ENCODE data around the gene TULP4. TPM values are rescaled to one million over a fixed set of nuclear protein-coding genes. Genes with fewer than 3 reads are reported as not detected.
"Not testable (repeated sequence)": the region's sequence is repeated elsewhere in the genome, so short reads cannot be mapped to it uniquely, and the experiment has no call there.

Gene TULP4
- total RNA-seq, 2 donors from 2014 or later: 20.5 to 27.4 TPM

DNA sequence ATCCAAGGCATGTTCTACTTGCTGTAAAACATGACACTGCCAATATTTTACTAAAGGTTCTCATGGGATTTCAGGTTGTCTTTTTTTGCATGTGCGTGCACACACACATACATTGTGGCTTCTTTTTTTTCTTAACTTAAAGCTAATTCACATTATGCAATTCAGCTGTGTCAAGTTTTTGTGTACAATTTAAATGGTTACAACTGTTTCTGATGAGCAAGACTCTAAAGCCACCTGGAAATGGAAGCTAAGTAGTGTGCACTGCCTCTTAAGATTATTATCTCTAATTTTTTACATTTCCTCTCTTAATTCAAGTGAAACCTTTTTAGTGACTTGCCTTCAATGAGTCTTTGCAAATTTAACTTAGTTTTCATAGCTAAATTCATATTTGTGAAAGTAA lies 75.3 kb downstream of the TULP4 start:
- no peak for ATAC-seq
- H3K36me3 Mint-ChIP-seq: peaks cover 4% of the 10 kb centered on the region in 2 donors
- peaks cover 0 to 4% of the 10 kb centered on the region in 2 donors for H3K9me3 Mint-ChIP-seq
- DNase-seq (ENCODE audit: low spot score in 2 of 2): no peak
- no peak overlapping the region for H3K27ac Mint-ChIP-seq

GRCh38 chr6:158388727-158389126 lies 76.5 kb downstream of the TULP4 start:
- Mint-ChIP-seq H3K9me3 (peaks cover 0 to 4% of the 10 kb centered on the region in 2 donors), H3K27ac (peak overlapping the region in 1 of 2 donors; percentile 14), H3K36me3 (peaks cover 4 to 11% of the 10 kb centered on the region in 2 donors)
- DNase-seq (ENCODE audit: low spot score in 2 of 2): peak in 1 of 2 donors; percentile 9
- peak; percentile 41 to 61 for ATAC-seq

- no peak for DNase-seq (ENCODE audit: low spot score in 2 of 2)
- no peak for ATAC-seq
- peaks cover 4 to 18% of the 10 kb centered on the region in 2 donors for H3K36me3 Mint-ChIP-seq
- peak overlapping the region in 1 of 2 donors; percentile 14 for H3K27ac Mint-ChIP-seq
- peaks cover 0 to 4% of the 10 kb centered on the region in 2 donors for H3K9me3 Mint-ChIP-seq
Observed at GRCh38 chr6:158389193-158389919, 77.1 kb downstream of the TULP4 start.

DNA sequence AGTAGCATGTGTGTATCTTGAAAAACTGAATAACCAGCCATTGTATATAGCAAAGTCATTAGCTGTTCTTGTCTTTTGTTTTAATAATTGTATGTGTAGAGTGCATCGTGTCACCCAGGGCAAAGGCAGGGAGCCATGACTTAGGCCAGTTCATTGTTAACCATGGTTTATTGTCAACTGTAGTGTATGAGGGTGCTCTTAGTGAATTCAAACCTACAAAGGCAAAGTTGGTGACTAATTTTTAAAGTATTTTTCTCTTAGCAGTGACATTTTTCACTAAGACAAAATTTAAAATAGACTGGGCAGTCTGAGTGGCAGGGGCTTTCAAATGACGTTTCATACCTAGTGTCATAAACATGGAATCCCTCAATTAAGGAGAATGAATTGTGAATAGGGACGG lies 79.0 kb downstream of the TULP4 start:
- Mint-ChIP-seq H3K9me3 (peaks cover 0 to 4% of the 10 kb centered on the region in 2 donors), H3K36me3 (peaks cover 4 to 20% of the 10 kb centered on the region in 2 donors), H3K27ac (no peak overlapping the region)
- no peak for DNase-seq (ENCODE audit: low spot score in 2 of 2)
- ATAC-seq: no peak

DNA sequence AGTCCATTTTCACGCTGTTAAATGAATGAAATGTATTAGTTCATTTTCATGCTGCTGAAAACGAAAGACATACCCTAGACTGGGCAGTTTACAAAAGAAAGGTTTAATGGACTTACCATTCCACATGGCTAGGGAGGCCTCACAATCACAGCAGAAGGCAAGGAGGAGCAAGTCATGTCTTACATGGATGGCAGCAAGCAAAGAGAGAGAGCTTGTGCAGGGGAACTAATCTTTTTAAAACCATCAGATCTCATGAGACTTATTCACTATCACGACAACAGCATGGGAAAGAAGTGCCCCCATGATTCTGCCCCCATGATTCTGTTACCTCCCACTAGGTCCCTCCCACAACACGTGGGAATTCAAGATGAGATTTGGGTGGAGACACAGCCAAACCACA lies 79.7 kb downstream of the TULP4 start:
- not testable (repeated sequence) for H3K27ac Mint-ChIP-seq; H3K9me3 Mint-ChIP-seq; DNase-seq (ENCODE audit: low spot score in 2 of 2); ATAC-seq
- peaks cover 4 to 20% of the 10 kb centered on the region in 2 donors for H3K36me3 Mint-ChIP-seq

- DNase-seq (ENCODE audit: low spot score in 2 of 2) (no peak), ATAC-seq (no peak)
- H3K36me3 Mint-ChIP-seq: peaks cover 4 to 20% of the 10 kb centered on the region in 2 donors
- H3K9me3 Mint-ChIP-seq: peaks cover 0 to 4% of the 10 kb centered on the region in 2 donors
- no peak overlapping the region for H3K27ac Mint-ChIP-seq
Observed at GRCh38 chr6:158396136-158396535, 83.9 kb downstream of the TULP4 start.

DNA sequence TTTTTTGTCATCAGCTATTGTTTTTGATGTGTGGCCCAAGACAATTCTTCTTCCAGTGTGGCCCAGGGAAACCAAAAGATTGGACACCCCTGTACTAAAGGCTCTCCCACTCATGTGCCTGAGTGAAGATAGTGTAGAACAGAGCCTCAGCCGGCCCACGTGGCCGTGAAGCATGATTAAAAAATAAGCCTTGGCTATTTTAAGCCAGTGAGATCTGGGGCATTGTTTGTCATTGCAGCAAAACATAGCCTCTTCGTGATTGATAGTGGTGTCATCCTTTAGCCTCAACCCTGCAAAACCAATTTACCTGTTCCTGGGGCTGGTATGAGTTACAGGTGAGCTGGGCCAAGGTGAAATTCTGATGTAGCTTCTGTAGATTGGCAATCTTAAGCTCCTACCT lies 85.3 kb downstream of the TULP4 start:
- Mint-ChIP-seq H3K9me3 (no peaks in the 10 kb centered on the region), H3K36me3 (peaks cover 0 to 15% of the 10 kb centered on the region in 2 donors), H3K27ac (no peak overlapping the region)
- ATAC-seq (no peak), DNase-seq (ENCODE audit: low spot score in 2 of 2) (no peak)

DNA sequence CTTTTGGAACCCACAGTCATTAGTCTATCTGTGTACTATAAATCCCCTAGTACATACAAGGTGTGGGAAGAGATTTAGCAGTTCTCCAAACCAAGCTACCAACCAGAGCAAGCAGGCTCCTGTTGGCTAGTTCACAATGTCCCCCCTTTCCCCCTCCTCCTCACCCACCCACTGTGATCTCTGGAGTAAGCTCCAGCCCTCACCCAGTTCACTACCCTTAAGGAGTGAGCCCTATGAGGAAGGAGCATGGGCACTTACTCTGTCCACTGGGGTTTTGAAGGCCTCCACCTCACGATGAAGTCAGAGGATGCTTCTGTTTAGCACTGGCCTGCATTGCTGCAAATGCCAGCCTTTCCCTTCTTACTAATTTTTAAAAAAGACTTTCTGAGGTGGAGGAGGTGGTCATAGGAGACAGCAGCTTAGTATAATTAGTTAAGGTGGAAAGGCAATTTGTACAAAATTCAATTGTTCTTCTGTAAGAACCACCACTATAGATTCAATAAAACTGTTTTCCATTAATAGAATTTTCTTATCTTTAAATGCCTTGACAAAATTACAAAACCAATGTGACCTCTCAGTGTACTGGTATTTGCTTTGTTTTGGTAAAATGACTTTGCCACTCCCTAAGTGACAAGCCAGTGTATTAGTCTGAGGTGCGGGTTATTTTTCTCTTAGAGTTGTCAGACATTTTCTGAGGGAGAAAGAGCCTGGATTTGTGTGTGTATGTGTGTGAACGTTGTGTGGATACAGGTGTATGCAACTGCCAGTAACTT lies 86.2 kb downstream of the TULP4 start:
- Mint-ChIP-seq H3K27ac (no peak overlapping the region), H3K36me3 (peaks cover 0 to 10% of the 10 kb centered on the region in 2 donors), H3K9me3 (no peaks in the 10 kb centered on the region)
- DNase-seq (ENCODE audit: low spot score in 2 of 2) (no peak), ATAC-seq (no peak)

DNA sequence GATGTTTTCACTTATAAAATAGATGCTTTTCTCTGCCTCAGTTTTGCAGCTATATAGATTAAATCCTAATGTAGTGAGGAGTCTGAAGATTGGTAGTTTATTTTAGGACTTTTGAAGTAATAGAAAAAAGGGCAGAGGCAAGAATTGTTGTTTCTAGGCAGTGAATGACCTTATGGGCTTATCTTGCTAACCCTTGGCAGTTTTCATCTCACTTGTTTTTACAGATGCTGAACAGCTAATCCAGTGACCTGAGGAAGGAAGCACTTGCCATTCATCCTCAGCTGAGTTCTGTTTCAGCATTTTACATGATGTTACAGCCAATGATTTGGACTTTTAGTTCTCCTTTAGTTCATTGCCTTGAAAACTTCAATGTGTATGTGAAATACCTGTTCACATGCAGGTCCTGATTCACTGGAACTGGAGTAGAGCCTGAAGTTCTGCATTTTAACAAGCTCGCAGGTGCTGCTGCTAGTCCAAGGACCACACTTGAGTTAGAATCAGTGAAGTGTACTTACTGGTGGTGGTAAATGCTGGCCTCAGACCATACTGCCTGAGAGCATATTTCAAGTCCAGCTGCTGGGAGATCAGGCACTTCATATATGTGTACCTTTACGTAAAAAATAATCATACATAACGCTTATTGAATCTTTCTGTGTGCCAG lies 86.9 kb downstream of the TULP4 start:
- H3K9me3 Mint-ChIP-seq: no peaks in the 10 kb centered on the region

GRCh38 chr6:158402184-158402583 lies 89.9 kb downstream of the TULP4 start:
- DNase-seq (ENCODE audit: low spot score in 2 of 2) (no peak), ATAC-seq (no peak)
- Mint-ChIP-seq H3K9me3 (no peaks in the 10 kb centered on the region), H3K36me3 (no peaks in the 10 kb centered on the region), H3K27ac (no peak overlapping the region)

More for the DNA sequence above, 86.9 kb downstream of the TULP4 start:
- ATAC-seq: no peak
- Mint-ChIP-seq H3K27ac (no peak overlapping the region), H3K36me3 (peaks cover 0 to 4% of the 10 kb centered on the region in 2 donors)
- DNase-seq (ENCODE audit: low spot score in 2 of 2): no peak

- H3K36me3 Mint-ChIP-seq; H3K27ac Mint-ChIP-seq; H3K9me3 Mint-ChIP-seq; ATAC-seq; DNase-seq (ENCODE audit: low spot score in 2 of 2): not testable (repeated sequence)
Observed at GRCh38 chr6:158405321-158405831, 93.1 kb downstream of the TULP4 start.

DNA sequence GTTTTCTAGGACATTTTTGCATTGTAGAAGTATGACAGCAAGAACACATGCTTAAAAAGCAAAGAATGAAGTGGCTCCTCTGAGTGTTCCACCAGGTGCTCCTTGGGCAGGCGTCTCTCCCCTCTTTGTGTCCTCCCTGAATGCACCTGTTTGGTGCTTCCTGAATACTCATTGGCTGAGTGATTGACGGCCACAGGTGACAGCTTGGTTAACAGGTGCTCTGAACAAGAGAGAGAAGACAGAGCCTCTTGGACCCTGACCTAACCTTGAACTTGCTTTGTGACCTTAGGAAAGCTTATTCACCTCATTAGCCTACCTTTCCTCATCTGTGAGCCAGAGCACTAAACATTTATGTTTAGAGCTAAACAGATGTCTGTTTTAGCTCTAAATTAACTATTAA lies 93.7 kb downstream of the TULP4 start:
- no peak overlapping the region for H3K27ac Mint-ChIP-seq
- no peaks in the 10 kb centered on the region for H3K9me3 Mint-ChIP-seq
- ATAC-seq (no peak), DNase-seq (ENCODE audit: low spot score in 2 of 2) (no peak)
- H3K36me3 Mint-ChIP-seq: no peaks in the 10 kb centered on the region

DNA sequence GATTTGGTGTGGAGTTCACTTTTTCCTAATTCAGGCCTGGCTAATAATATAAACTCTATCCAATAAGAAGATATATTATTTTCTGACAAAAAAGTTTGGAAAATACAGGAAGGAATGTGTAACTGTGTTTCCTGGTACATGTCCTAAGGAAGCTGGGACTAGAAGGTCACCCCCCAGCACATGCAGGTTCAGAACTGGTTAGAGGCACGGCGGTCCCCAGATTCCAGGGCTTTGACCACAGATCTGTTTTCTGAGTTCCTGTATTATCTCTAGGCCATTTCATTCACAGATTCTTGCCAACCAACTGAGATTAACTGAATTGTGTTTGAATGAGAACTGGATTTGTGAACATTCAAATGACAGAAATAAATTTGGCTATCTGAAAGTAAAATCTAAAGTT lies 94.5 kb downstream of the TULP4 start:
- H3K36me3 Mint-ChIP-seq: no peaks in the 10 kb centered on the region
- no peaks in the 10 kb centered on the region for H3K9me3 Mint-ChIP-seq
- DNase-seq (ENCODE audit: low spot score in 2 of 2) (no peak), ATAC-seq (no peak)
- H3K27ac Mint-ChIP-seq: no peak overlapping the region

- Mint-ChIP-seq H3K27ac (no peak overlapping the region), H3K9me3 (no peaks in the 10 kb centered on the region), H3K36me3 (no peaks in the 10 kb centered on the region)
- no peak for ATAC-seq
- DNase-seq (ENCODE audit: low spot score in 2 of 2): no peak
Observed at GRCh38 chr6:158408013-158408412, 95.7 kb downstream of the TULP4 start.

DNA sequence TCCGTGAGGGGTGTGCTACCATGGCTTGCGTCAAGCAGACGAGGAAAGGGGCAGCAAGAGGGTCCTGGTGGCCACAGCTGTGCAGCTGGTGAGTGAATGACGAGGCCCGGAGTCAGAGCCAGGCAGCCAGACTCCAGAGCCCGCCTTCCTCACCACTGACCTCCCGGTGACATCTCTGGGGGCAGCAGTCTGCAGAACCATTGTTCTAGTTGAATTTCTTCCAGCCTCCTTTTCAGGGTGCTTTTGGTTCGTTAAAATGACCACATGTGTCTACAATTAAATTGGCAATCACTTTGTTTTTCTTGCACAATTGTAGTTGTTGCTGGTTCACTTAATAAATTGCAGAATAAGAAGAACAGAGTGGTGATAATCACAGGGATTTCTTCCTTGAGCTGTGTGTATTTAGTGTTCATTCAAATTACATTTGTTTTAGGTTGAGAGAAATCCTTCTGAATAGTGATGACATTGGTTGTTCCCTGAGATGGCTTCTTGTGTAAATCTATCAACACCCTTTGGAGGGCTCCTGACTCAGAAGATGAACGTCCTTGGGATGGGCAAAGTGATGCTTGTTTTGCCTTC lies 96.4 kb downstream of the TULP4 start:
- peaks cover 3 to 4% of the 10 kb centered on the region in 2 donors for H3K36me3 Mint-ChIP-seq
- no peaks in the 10 kb centered on the region for H3K9me3 Mint-ChIP-seq
- H3K27ac Mint-ChIP-seq: no peak overlapping the region
- DNase-seq (ENCODE audit: low spot score in 2 of 2) (no peak), ATAC-seq (no peak)

GRCh38 chr6:158409451-158409850 lies 97.2 kb downstream of the TULP4 start:
- Mint-ChIP-seq H3K27ac (no peak overlapping the region), H3K9me3 (no peaks in the 10 kb centered on the region), H3K36me3 (peaks cover 5 to 6% of the 10 kb centered on the region in 2 donors)
- ATAC-seq (no peak), DNase-seq (ENCODE audit: low spot score in 2 of 2) (no peak)

DNA sequence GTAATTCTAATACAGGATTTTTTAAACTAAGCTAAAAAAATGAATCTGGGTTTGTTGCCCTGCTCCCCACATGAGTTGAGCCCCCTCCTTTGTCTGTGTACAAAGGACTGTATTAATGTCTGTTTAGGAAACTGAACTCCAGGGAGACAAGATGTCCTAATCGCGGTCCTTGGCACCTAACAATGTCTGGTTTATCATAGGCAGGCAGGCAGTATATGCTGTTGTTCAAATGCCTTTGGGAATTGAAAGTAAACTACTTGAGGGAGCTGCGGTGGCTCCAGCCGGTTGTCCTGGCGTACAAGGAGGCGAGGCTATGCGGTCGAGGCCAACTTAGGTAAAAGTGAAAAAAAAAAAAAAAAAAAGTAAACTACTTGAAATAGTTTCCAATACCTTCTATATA lies 98.5 kb downstream of the TULP4 start:
- Mint-ChIP-seq H3K9me3 (no peaks in the 10 kb centered on the region), H3K36me3 (peaks cover 5 to 6% of the 10 kb centered on the region in 2 donors), H3K27ac (no peak overlapping the region)
- ATAC-seq (no peak), DNase-seq (ENCODE audit: low spot score in 2 of 2) (no peak)

Data from activated naive CD4-positive, alpha-beta T cell treated with anti-CD3 and anti-CD28 coated beads, Interleukin-2, amount 50 U/mL, for 72 hours (primary cell).